ENCODE results near the gene SLX9. TPM values are rescaled to one million over a fixed set of nuclear protein-coding genes. Genes with fewer than 3 reads are reported as not detected.
A peak's percentile ranks its signal among the peaks of the same experiment; 100 is the strongest.

Gene SLX9, protein sequence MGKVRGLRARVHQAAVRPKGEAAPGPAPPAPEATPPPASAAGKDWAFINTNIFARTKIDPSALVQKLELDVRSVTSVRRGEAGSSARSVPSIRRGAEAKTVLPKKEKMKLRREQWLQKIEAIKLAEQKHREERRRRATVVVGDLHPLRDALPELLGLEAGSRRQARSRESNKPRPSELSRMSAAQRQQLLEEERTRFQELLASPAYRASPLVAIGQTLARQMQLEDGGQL
- total RNA-seq: 27.2 TPM

DNA sequence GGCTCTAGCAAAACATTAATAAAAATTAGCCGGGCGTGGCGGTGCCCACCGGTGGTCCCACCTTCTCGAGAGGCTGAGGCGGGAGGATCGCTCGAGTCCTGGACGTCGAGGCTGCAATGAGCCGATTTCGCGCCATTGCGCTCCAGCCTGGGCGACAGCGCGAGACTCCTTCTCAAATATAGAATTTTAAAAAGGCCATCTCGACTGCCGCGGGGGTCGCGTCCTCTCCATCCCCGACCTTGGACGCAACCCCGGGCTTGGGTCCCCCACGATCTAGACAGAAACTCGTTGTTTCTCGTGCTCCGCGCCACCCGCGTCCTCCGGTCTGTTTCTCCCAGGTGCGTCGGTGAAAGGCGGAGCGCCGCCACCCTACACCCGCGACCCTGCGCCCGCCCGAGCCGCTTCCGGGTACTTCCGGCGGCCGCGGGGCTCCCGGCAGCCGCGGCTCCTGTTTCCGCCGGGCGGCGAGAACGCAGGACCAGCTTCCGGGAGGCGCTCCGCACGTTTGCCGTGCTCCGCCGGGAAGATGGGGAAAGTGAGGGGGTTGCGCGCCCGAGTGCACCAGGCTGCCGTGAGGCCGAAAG is at the start of gene SLX9:
SLX9 (plus strand) TSS at position 498 of the 584 bp plus-strand sequence; CDS start at position 527, 29 bp downstream.
- peak; percentile 82 for ATAC-seq

DNA sequence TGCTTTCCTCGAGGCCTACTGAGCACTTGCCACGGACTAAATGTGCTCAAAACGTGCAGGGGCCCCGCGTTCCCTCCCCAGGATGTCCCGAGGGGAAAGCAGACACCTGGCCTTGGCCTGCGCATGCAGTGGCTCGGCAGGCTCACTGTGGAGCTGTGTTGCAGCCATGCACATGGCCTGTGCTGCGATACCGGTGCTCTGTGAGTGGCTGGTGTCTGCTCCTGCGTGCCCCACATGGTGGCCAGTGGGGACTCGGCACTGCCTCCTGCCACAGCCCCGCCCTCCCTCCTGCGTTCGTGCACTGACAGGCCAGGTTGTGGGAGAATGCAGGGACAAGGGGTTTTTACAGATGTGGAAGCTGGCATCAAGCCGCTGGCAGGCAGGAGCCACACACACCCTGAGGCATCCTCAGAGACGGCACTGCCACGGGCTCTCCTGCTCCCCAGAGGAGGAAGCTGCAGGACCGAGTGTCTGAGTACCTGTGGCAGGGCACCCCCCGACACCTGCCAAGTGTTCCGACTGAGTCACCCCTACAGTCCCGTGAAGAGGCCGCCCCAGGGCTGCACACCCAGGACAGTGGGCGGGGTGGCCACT is 49.4 kb upstream of the SLX9 start:
- ATAC-seq: peak; percentile 44

DNA sequence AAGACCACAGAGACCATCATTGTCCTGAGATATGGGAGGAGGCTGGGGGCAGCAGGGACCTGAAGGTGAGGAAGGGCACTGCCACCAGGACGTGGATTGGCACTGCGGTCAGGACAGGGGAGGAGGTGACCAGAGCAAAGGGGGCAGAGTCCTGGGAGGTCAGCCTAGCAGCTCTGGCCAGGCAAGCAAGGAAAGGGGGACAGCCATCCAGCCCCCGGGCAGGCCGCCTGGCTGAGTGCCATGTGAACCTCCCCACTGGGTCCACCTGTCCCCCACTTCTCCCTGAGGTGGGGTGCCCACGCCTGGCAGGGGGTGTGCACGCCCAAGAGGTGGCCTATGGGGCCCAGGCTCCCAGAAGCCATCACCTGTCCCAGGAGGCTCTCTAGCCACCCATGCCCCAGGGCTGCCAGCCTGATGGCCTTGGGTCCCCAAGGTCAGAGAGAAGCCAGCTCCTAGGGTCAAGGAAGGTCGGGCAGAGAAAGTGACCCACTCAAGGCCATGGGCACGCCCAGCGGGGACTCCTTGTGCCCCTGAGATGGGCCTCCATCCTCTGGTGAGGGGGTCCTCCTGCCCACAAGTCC is 48.8 kb upstream of the SLX9 start:
- ATAC-seq: no peak

DNA sequence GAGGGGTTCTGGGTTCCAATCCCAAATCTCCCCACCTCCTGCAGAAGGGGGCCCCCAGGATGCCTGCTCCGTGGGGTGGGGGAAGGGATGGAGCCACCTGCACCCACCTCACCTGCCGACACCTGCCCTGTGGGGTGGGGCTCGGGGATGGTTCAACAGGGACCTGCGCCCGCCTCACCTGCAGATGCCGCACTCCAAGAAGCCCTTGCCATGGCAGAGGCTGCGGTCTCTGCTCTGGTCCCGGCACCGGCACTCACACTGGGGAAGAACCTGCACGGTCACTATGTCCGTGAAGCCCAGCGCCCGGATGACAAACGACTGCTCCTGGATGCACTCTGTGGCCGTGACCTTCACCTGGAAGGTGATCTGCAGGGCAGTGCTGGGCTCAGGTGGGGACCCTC is 48.2 kb upstream of the SLX9 start:
- ATAC-seq: no peak

DNA sequence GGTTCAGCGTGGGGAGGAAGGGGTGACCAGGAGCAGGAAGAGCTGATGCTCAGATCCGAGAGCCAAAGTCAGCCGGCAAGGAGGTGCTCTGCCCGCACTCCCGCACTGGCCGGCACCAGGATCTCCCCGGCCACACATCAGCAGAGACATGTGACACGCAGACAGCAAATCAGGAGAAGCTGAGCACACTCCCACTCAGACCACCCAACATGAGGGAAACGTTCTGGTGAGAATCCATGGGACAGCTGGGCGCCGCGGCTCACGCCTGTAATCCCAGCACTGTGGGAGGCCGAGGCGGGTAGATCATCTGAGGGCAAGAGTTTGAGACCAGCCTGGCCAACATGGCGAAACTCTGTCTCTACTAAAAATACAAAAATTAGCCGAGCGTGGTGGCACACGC is 47.7 kb upstream of the SLX9 start:
- no peak for ATAC-seq

DNA sequence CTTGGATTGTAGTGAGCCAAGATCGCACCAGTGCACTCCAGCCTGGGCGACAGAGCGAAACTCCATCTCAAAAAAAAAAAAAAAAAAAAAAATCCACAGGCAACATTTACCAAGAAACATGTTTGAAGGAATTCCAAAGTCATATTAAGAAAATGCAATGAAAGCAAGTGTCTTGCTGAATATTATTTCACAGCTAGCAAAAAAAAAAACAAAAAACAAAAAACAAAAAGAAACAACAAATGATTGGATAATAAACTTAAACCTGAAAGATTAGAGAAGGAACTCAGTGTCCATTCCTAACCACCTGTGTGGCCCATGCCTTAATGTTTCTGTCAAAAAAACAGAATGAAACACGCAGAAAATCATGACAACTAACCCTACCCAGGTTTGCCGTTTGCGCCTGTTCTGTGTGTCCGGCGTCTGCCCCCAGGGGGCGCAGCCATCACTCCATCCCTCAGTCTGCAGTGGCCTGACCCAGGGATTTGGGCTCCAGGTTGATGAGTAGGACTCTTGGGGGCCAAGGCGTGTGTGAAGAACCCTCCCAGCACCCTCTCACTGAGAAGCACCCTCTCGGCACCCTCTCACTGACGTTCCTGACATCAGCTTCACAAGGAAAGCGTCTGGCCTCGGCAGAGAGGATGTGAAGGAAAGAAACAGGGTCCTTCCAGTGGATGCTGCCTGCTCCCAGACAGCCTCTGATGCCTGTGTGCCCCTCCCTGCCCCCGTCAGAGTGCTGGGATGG is 47.1 kb upstream of the SLX9 start:
- no peak for ATAC-seq

DNA sequence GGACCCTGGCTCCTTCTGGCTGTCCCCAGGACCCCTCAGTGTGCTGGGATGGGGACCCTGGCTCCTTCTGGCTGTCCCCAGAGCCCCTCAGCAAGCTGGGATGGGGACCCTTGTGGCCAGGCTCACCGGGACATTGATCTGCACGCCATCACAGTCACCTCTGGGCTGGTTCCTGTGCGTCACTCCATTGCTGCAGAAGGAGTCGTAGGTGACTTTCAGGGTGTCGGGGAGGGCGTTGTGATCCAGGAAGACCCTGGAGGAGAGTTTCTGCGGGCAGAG is 46.6 kb upstream of the SLX9 start:
- ATAC-seq: no peak

DNA sequence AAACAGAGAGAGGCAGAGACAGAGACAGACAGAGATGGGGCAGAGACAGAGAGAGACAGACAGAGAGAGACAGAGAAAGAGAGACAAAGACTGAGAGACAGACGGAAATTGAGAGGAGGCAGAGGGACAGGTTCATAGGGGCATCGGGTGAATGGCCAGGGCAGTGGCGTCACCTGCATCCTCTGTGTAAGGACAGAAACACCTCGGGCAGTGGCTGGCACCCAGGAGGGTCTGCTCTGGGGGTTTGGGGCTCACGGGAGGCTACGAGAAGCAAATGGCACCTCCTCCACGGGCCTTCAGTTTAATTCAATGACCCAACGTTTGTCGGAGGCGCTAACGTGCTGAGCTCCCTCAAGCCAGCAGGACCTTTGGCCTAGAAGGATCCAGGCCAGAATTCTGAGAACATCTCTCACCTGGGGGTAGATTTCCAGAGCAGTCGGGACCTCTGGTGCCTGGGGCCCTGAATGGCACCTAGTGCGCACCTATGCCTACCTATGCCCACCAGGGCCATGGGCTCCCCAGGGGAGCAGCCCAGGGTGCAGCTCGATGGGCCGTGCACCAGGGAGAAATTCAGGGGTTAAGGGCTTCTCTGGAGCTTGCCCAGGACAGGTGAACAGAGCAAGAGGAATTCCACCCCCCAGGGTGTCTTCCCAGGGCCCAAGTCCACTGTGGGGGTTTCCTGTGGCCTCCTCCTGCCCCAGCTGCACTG is 45.7 kb upstream of the SLX9 start:
- no peak for ATAC-seq

DNA sequence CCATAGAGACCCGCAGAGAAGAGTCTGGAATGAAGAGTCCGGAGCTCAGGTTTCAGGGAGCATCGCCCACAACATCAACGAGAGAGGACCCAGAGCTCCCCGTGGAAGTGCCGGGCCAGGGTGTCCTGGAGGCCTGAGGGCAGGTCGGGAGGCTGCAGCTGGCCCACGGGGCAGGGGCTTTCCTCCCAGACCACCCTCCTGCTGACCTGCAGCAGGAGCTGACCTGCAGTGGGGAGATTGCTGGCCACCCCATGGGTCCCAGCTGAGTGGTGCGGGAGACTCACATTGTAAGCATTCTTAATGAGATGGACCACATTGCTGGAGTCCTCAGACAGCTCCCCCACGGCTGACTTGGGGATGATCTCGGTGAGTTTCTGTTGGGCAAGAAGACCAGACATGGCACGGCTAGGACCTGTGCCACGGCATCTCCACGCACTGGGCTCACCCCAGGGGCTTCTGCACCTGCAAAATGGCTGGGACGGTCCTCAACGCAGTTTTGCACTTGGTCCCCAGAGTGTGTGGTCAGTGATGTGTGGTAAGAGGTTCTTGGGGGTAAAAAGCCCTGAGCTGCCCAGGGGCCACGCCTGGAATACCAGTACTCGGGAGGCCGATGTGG is 45.0 kb upstream of the SLX9 start:
- ATAC-seq: no peak

DNA sequence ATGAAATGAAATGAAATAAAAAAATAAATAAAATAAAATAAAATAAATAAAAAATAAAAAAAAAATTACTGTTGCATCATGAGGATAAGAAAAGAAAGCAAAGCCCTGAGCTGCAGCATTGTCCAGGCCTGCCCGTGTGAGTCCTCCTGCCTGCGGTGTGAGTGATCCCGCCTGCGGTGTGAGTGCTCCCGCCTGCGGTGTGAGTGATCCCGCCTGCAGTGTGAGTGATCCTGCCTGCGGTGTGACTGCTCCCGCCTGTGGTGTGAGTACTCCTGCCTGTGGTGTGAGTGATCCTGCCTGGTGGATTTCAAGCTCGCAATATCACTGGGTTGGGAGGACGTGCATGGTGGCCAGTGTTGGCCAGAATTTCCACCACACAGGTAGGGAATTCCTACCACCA is 44.0 kb upstream of the SLX9 start:
- ATAC-seq: no peak

DNA sequence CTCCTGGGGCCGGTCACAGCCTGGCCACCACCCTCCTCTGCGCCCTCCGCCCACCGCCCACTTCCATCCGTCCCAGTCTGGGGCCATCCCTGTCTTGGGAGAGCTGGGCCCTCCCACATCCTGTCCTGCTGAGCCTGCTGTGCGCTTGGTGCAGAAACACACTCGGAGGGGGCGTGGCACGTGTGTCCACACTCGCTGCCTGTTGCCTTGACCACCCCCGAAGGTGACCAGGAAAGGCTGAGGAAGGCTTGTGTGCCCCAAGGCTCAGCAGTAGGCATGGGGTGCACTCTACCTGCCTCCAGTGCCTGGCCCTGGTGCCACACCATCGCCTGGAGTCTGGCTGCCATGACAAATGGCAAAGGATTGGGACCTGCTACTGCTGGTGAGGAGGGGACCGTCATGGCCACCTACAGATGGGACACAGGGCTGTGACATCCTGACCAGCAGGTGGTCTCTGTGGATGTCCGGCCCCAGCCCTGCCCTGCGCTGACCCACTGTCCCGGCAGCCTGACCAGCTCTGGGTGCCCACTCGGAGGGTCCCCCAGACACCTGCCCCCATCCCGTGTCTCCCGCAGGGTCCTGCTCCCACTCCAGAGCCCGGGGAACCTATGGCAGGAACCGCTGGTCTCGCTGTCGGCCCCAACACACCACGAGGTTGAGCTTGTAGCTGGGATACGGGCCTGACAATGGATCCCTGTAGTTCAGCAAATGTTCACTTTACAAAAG is 43.1 kb upstream of the SLX9 start:
- ATAC-seq: no peak

DNA sequence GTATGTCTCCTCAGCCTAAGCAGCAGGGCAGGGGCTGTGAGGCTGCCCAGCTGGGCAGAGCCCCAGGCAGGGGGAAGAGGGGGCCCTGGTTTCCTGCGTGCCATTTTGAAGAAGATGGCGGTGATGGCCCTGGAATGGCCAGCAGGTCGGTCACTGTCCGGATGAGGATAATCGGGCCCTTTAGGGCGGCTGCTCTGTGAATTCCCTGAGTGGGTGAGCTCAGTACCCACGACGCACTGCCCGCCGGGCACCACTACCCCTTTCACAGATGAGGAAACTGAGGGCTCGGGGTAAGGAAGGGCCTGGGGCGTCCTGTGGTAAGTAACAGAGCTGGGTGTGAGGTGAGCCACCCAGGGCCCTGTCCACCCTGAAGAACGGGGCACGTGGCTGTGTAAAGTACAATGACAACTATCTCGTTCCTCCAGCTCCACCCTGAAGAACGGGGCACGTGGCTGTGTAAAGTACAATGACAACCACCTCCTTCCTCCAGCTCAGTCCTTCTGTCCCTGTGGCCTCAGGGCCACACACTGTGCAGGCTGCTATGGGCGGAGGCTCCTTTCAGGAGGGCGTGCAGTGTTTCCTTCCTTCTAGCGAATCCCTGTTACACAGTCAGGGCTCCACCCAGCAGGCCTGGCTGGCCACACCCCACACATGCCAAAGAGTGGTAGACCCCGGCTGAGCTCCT is 42.4 kb upstream of the SLX9 start:
- ATAC-seq: peak; percentile 52

DNA sequence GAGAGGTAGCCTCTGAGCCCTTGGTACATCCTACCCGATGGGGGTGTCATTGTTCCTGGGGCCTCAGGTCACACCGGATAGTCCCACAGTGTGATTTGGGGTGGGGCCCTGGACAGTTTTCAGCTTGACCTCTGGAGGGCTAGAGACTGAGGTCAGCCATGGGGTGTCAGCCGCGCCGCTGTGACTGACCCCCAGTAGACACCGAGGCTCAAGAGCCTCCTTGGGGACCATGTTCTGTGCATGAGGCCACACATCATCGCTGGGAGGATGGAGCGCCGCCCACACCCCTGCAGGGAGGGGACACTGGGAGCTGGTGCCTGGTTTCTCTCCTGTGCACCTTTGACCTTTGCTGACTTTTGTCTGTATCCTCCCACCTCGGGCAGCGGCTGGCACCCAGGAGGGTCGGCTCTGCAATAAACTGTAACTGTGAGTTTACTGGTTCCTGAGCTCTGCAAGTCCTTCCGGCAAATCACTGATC is 41.8 kb upstream of the SLX9 start:
- ATAC-seq: no peak

DNA sequence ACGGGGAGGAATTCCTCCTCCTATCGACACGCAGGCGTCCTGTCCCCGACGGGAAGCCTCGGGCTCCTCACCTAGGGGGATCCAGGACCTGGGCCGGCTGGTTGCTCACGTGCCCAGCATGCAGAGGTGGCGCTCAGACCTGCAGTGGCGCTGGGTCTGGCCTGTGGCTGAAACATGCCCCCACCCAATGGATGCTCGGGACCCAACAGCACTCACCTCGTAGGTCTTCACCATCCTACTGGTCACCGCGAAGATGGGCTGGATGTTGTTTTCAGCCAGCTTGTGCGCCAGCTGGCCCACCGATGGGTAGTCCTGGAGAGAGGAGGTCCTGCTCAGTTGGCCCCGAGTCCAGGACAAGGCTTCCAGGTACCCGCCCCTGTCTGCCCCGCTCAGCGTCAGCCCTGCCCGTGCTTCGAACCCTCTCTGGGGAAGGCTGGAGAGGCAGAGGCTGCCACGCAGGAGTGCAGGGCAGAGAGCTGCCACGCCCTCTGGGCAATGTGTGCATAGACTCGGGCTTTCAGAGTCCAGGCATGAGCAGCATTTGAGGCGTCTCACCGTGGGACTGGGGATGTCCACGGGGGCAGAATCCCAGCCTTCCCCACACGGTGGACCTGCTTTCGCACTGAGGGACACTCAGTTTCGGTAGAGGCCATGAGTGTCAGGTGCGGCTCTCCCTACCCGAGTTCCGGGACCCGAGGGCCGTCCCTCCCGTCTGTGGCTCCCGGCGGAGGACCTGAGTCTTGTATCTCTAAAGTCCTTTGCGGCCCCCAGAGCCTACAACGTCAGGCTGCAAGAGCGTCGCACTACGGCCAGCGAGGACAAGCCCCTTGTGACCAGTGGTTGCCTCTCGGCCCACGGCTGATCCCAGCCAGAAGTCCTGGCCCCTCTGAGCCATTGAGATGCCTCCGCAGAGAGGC is 40.7 kb upstream of the SLX9 start:
- no peak for ATAC-seq

DNA sequence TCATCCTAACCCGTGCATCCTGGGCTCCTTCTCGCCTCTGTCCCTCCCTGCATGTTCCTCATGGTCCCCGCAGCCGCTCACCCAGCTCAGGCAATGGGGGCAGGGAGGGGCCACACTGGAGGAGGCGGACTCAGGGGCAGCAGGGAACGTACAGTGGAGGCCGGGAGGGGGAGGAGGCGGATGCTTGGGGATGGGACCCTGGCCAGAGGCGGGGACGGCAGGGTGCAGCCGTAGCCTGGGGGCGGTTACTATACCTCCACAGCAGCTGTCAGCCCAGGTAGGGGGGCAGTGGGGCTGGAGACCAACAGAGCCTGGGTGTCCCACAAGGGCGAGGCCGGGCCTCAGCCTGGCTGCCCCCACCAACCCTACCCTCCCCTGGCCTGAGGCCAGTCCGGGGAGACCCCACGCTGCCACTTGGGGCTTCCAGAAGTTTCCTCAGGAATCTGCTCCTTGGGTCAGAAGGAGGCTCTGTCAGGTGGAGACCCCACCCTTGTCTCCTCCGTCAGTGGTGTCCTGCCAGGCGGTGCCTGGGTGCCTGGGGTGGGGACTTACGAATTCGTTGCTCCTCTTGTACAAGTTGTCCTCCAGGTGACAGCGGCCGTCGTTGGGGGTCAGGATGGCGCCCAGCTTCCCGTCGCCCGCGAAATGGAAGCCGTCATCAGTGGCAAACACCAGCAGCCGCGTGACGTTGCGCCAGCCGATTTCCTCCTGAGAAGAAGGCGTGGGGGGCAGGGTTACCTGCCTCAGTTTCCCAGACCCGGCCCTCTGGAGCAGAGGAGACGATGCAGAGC is 39.9 kb upstream of the SLX9 start:
- ATAC-seq: no peak

DNA sequence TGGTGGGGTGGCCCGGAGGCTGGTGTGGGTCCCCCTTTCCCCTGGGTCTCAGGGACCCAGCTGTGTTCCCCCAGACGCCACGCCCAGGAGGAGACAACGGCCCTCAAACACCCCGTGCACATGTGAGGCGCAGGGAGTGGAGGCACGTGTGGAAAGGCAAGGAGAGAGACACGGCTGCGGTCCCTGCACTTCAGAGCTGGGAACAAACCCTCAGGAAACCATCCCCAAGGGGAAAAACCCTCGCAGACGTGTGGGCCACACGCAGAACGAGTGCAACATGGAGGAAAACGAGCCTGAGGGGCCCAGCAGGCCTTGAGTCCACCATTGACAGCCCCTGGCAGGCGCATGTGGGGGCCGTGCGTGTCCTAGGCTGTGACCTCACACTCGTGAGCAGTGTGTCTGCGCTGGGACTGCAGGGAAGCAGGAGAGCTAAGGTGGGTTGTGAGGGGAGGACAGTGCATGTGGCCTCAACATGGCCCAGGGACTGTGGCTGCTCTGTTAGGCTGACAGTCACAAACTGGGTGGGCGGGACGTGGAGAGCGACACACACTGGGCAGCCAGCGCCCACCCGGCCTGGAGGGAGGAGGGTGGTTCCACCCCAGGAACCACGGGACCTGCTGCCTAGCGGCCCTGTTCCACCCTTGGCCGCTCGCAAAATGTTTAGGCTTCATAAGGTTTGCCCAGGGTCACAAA is 39.1 kb upstream of the SLX9 start:
- ATAC-seq: no peak

DNA sequence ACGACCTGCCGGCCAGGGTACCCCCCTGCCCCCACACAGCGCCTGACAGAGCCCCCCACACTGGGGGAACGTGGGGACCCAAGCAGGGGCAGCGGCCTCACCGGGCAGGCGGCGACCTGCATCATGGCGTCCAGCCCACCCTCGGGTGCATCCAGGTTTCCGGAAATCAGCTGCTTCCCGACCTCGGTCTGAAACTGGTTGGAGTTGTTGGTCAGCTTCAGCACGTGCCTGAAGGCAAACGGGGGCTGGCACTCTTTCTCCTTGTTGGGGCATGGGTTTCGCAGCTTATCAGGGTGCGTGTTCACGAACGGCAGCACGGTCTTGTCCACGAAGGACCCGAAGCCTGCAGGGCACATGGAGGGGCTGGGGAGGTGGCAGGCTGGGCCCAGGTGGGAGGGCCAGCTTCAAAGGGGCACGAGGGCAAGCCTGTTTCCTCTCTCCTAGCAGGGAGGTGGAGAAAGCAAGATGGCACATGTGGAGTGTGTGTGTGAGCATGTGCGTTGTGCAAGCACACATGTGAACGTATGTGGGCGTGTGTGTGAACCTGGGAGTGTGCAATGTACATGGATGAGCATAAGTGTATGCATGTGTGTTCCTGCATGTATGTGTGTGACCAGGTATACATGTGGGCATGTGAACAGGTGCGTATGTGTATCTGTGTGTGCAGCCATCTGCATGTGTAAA is 38.3 kb upstream of the SLX9 start:
- ATAC-seq: no peak

Data from esophagus mucosa (tissue), 1 donor.